ENCODE results near the gene KCNAB2. TPM values are rescaled to one million over a fixed set of nuclear protein-coding genes. Genes with fewer than 3 reads are reported as not detected.

The KCNAB2 gene
- total RNA-seq, 2 donors from 2014 or later: 13.5 to 21.8 TPM

DNA sequence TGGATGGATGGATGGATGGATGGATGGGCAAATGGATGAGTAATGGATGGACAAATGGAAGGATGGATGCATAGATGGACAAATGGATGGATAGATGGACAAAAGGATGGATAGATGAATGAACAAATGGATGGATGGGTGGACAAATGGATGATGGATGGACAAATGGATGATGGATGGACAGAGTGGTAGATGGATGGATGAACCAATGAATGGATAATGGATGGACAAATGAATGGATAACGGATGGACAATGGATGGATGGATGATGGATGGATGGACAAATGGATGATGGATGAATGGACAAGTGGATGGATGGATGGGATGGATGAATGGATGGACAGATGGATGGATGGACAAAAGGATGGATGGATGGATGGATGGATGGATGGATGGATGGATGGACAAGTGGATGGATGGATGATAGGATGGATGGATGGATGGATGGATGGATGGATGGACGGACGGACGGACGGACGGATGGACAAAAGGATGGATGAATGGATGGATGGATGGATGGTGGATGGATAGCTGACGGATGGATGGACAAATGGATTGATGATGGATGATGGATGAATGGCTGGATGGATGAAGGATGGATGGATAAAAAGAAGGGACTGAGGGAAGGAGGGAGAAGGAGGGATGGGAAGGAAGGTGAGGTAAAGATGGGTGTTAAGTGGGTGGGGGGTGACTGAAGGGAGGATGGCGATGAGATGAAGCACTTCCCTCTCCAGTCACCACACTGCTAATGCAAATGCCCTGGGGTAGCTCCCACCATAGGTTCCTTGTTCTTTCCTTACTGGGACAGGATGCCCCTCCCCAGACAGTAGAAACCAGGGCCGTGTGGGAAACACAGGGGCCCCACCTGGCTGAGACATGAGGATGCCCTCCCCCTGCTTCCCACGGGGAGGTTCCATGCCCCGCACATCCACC, 104.6 kb downstream of the KCNAB2 start:
- DNase-seq (ENCODE audit: low spot score): no peak
- intact Hi-C loops (cut with DNase I): no loop called here

Other genes starting within 250 kb of the KCNAB2 start
- 1 to 10 TPM; 6.9 to 7.7 TPM for gene NPHP4, start 53.5 kb upstream of the KCNAB2 start, total RNA-seq
- gene CHD5, start 134.4 kb downstream of the KCNAB2 start, total RNA-seq: 1 to 10 TPM; 1.4 to 2.4 TPM
- 100 to 1,000 TPM; 275 to 296 TPM for gene RPL22, start 153.7 kb downstream of the KCNAB2 start, total RNA-seq
- gene RNF207, start 160.2 kb downstream of the KCNAB2 start, total RNA-seq: 1 to 10 TPM; 8.6 to 8.7 TPM
- gene ICMT, start 190.1 kb downstream of the KCNAB2 start, total RNA-seq: 10 to 100 TPM; 49.6 to 61.1 TPM
- gene HES3, start 198.3 kb downstream of the KCNAB2 start, total RNA-seq: not detected
- gene GPR153, start 215.2 kb downstream of the KCNAB2 start, total RNA-seq: 10 to 100 TPM in 1 of 2 donors, 1 to 10 TPM in 1; 9.3 to 11.8 TPM

All from posterior vena cava (tissue), 2 donors.